Smooth muscle cell (in vitro differentiated cells): ENCODE measurements around the gene NRG3. TPM values are rescaled to one million over a fixed set of nuclear protein-coding genes. Genes with fewer than 3 reads are reported as not detected.
"Not testable (repeated sequence)": the region's sequence is repeated elsewhere in the genome, so short reads cannot be mapped to it uniquely, and the experiment has no call there.

Experiments
- DNase-seq: peaks from one replicate; lab custom pipeline; 2025; ENCODE audit not compliant: unreplicated experiment; lab: John Stamatoyannopoulos, UW
- H2AFZ ChIP-seq: fragments of 200-600 bp; sonication (generic); 2 replicates; pipeline ENCODE4 v1.6.0; 2016; ENCODE audit warnings: antibody characterized with exemption, low read depth, mild to moderate bottlenecking
- H3F3A ChIP-seq: fragments of 200-600 bp; sonication (generic); 2 replicates; pipeline ENCODE4 v1.6.0; 2017; ENCODE audit warnings: antibody characterized with exemption, low read depth
- H3K27ac ChIP-seq: fragments of 200-600 bp; sonication (generic); 2 replicates; pipeline ENCODE4 v1.5.1; 2016; ENCODE audit warnings: low read depth, mild to moderate bottlenecking
- H3K27me3 ChIP-seq: fragments of 200-600 bp; sonication (generic); 2 replicates; pipeline ENCODE4 v1.6.1; 2016; ENCODE audit warnings: low read depth, mild to moderate bottlenecking
- H3K36me3 ChIP-seq: fragments of 200-600 bp; sonication (generic); 2 replicates; pipeline ENCODE4 v1.5.1; 2016; ENCODE audit warnings: low read depth
- H3K4me1 ChIP-seq: fragments of 200-600 bp; sonication (generic); 2 replicates; pipeline ENCODE4 v1.5.1; 2016; ENCODE audit warnings: low read depth
- H3K4me2 ChIP-seq: fragments of 200-600 bp; sonication (generic); 2 replicates; pipeline ENCODE4 v1.6.0; 2016; ENCODE audit warnings: mild to moderate bottlenecking
- H3K4me3 ChIP-seq: fragments of 200-600 bp; sonication (generic); 2 replicates; pipeline ENCODE4 v1.5.1; 2016; ENCODE audit warnings: mild to moderate bottlenecking
- H3K79me2 ChIP-seq: fragments of 200-600 bp; sonication (generic); 2 replicates; pipeline ENCODE4 v1.6.0; 2016; ENCODE audit warnings: low read depth, mild to moderate bottlenecking
- H3K9ac ChIP-seq: fragments of 200-600 bp; sonication (generic); 2 replicates; pipeline ENCODE4 v1.6.0; 2016; ENCODE audit warnings: low read depth
- H3K9me3 ChIP-seq: fragments of 200-600 bp; sonication (generic); replicated peaks from 2 replicates; pipeline ENCODE4 v1.5.1; 2016; ENCODE audit warnings: low read depth
- H4K20me1 ChIP-seq: fragments of 200-600 bp; sonication (generic); 2 replicates; pipeline ENCODE4 v1.6.0; 2016; ENCODE audit warnings: low read depth
- WGBS: methylation state at CpG from one replicate; pipeline ENCODE4 v1.1.7; 2016; ENCODE audit warnings: low lambda C conversion rate; 5-methylcytosine and 5-hydroxymethylcytosine counted together
- polyA plus RNA-seq: library from polyadenylated mRNA; unstranded; fragments of >200 nt; fragmentation: Nextera tagmentation; extraction: Ambion mirVana; gene quantifications from 2 replicates; pipeline ENCODE4 v1.2.1, GENCODE V29; 2016
- total RNA-seq: library from RNA; depleted of rRNA; stranded (reverse); fragments of >200 nt; gene quantifications from 2 replicates; pipeline ENCODE4 v1.2.3, GENCODE V29; 2014
- TF ChIP-seq, protein P1 (sequence below): fragments of 200-600 bp; sonication (generic); IDR thresholded peaks from 2 replicates; pipeline ENCODE4 v1.5.1; 2017; ENCODE audit warnings: borderline replicate concordance, mild to moderate bottlenecking, antibody characterized with exemption; ENCODE audit not compliant: insufficient read depth, poor library complexity, severe bottlenecking

NRG3 gene
- total and polyA plus RNA-seq, 2 experiments from 2014 or later, result 4.0 to 4.8 TPM

DNA sequence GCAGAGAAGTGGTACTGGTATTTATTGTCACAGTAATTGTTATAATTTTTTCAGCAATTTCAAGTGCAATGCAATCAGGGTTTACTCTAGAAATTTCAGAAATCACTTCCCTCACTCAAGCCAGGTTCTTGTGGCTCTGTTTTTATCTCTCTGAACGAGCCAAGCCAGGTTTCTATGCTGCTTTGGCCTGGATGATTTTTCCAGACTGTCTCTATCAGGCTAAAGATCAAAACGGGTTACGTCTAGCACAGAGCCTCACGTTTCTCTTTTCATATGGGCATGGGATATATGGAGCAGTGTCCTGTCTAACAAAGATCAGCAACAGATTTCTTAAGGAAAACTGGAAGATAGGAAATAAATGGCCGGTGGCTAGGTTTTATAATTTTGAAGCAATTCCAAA is 1105.3 kb downstream of the NRG3 start:
- WGBS, result 64% methylated on average over 5 of the region's 5 CpGs
- Histone ChIP-seq H3K9me3 (no peaks in the 10 kb centered on the region), H3K9ac (no peak overlapping the region), H2AFZ (no peak overlapping the region), H3K4me3 (no peak overlapping the region), H4K20me1 (no peaks in the 10 kb centered on the region), H3K27ac (peak overlapping the region; percentile 94), H3K36me3 (no peaks in the 10 kb centered on the region), H3K27me3 (no peaks in the 10 kb centered on the region), H3K4me2 (no peak overlapping the region), H3K79me2 (no peaks in the 10 kb centered on the region), H3F3A (peaks cover 9% of the 10 kb centered on the region), H3K4me1 (no peaks in the 10 kb centered on the region)
- DNase-seq, result no peak
- TF ChIP-seq, protein P1, sequence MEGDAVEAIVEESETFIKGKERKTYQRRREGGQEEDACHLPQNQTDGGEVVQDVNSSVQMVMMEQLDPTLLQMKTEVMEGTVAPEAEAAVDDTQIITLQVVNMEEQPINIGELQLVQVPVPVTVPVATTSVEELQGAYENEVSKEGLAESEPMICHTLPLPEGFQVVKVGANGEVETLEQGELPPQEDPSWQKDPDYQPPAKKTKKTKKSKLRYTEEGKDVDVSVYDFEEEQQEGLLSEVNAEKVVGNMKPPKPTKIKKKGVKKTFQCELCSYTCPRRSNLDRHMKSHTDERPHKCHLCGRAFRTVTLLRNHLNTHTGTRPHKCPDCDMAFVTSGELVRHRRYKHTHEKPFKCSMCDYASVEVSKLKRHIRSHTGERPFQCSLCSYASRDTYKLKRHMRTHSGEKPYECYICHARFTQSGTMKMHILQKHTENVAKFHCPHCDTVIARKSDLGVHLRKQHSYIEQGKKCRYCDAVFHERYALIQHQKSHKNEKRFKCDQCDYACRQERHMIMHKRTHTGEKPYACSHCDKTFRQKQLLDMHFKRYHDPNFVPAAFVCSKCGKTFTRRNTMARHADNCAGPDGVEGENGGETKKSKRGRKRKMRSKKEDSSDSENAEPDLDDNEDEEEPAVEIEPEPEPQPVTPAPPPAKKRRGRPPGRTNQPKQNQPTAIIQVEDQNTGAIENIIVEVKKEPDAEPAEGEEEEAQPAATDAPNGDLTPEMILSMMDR, result no peak

DNA sequence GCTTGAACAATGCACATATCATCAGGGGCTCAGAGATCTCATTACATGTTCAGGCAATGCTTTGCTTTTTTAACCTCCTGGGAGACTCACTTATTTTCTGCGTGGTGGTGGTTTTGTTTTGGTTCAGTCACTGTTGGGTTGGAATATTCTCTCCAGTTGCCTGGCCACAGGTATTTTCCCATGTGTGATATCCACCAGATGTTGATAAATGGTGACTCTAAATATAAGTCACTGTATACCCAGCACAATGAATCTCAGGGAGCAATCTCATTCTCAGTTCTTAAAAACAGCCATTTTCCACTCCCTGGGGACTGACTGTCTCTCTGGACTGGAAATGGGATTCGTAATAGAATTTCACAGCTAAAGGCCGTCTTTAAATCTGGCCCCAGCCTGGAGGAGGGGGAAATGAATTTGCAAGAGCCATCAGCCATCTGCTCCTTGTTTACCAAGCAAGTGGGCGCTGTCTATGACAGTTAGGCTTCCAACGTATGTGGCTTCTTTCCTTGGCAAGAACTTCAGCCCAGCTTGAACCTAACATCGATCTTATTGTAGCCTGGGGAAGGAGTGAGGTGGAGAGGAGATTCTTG is 1106.2 kb downstream of the NRG3 start:
- TF ChIP-seq, protein P1, result no peak
- Histone ChIP-seq H3K27ac (peak overlapping the region; percentile 94), H2AFZ (peak overlapping the region; percentile 14), H4K20me1 (no peaks in the 10 kb centered on the region), H3K79me2 (no peaks in the 10 kb centered on the region), H3K9ac (peak overlapping the region; percentile 62), H3F3A (peaks cover 9% of the 10 kb centered on the region), H3K27me3 (no peaks in the 10 kb centered on the region), H3K4me2 (peak overlapping the region; percentile 47), H3K36me3 (no peaks in the 10 kb centered on the region), H3K4me3 (no peak overlapping the region), H3K4me1 (no peaks in the 10 kb centered on the region), H3K9me3 (no peaks in the 10 kb centered on the region)
- WGBS, result 57% methylated on average over 6 of the region's 6 CpGs
- no peak for DNase-seq

DNA sequence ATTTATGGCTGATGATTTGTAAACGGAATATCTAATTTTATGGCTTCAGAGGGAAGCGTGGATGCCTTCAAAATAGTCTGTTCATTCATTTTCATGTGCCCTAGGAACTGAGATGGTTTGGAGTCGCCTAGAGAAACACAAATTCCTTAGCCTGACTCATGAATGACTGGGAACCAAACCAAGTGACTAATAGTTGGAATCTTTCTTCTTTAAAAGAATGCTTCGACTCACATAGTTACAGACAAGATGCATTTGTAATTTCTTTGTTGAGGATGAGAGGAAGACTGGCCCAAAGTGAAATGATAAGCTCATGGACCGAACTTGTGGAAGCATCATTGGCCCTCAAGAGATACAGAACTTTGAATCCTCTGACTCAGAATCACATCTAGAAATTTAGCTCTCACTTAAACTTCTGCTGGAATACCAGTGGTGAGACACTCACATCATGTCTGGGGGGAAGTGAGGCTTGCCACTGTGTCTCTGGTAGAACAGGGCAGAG is 1107.2 kb downstream of the NRG3 start:
- H3K4me3 ChIP-seq, result no peak overlapping the region
- WGBS, result 2% methylated on average over 5 of the region's 5 CpGs
- H3K4me2 ChIP-seq, result peak overlapping the region; percentile 47
- peak overlapping the region; percentile 94 for H3K27ac ChIP-seq
- peak overlapping the region; percentile 28 for H2AFZ ChIP-seq
- H4K20me1 ChIP-seq, result no peaks in the 10 kb centered on the region
- H3K9ac ChIP-seq, result peak overlapping the region; percentile 62
- no peaks in the 10 kb centered on the region for H3K36me3 ChIP-seq
- H3K4me1 ChIP-seq, result no peaks in the 10 kb centered on the region
- H3K27me3 ChIP-seq, result no peaks in the 10 kb centered on the region
- H3F3A ChIP-seq, result peaks cover 9% of the 10 kb centered on the region
- DNase-seq, result no peak
- TF ChIP-seq, protein P1, result no peak
- no peaks in the 10 kb centered on the region for H3K9me3 ChIP-seq
- H3K79me2 ChIP-seq, result no peaks in the 10 kb centered on the region

DNA sequence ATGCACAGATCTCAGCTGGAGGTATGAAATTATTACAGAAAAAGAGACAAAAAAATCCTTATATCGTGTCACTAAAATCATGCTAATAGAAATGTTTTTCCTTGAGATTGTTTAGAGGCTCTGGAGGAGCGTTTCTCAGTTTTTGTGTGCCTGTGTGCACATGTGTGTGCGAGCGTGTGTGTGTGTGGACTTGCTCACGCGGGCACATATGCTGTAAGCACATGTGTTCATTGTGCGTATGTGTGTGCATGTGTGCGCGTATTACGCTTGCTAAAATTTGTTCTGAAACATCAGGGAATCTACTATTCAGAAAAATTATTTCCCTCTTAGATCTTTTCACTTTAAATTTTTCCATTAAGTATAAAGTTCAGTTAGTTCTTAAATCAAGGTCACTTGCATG is 1111.2 kb downstream of the NRG3 start:
- Histone ChIP-seq H3K4me1 (no peaks in the 10 kb centered on the region), H2AFZ (no peak overlapping the region), H3K79me2 (no peaks in the 10 kb centered on the region), H3K4me2 (no peak overlapping the region), H3K9me3 (no peaks in the 10 kb centered on the region), H3K27ac (no peak overlapping the region), H3K27me3 (no peaks in the 10 kb centered on the region), H3F3A (peaks cover 8% of the 10 kb centered on the region), H4K20me1 (no peaks in the 10 kb centered on the region), H3K9ac (no peak overlapping the region), H3K4me3 (no peak overlapping the region), H3K36me3 (no peaks in the 10 kb centered on the region)
- TF ChIP-seq, protein P1, result no peak
- 99% methylated on average over 10 of the region's 10 CpGs for WGBS
- DNase-seq, result no peak

DNA sequence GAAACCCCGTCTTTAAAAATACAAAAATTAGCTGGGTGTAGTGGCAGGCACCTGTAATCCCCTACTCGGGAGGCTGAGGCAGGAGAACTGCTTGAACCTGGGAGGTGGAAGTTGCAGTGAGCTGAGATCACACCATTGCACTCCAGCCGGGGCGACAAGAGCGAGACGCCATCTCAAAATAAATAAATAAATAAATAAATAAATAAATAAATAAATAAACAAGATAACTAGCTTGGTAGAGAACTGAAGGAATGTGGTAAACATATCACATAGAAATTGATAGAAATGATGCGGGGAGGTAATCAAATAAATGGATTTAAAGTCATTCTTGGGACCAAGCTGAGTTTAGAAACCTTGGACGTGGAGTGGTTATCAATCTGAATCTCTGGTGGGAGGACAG is 1131.5 kb downstream of the NRG3 start:
- WGBS, result 86% methylated on average over 8 of the region's 8 CpGs
- H3K27me3 ChIP-seq, result not testable (repeated sequence)

More for the DNA sequence above, 1131.5 kb downstream of the NRG3 start:
- H3K27ac ChIP-seq, H3F3A ChIP-seq, DNase-seq, H2AFZ ChIP-seq, H3K4me3 ChIP-seq, H3K4me1 ChIP-seq, H3K9ac ChIP-seq, H3K79me2 ChIP-seq, H3K4me2 ChIP-seq, H4K20me1 ChIP-seq, H3K36me3 ChIP-seq, H3K9me3 ChIP-seq: not testable (repeated sequence)
